SJSA1 (cell line): ENCODE results near the gene TMEFF2. TPM values are rescaled to one million over a fixed set of nuclear protein-coding genes. Genes with fewer than 3 reads are reported as not detected.

Source experiments
- DNase-seq, 2 experiments: peaks; one replicate each; pipeline ENCODE4 v3.0.0-alpha.2; 2015 to 2020; ENCODE audit warnings: low spot score in 2 of 2, low read depth in 1 of 2
- H3K27ac ChIP-seq: fragments of 250-450 bp; sonication (Bioruptor Pico); 2 replicates; pipeline ENCODE4 v1.5.1; 2020; ENCODE audit warnings: mild to moderate bottlenecking, moderate library complexity
- H3K27me3 ChIP-seq: fragments of 250-450 bp; sonication (Bioruptor Pico); replicated peaks from 2 replicates; pipeline ENCODE4 v1.5.1; 2020; ENCODE audit warnings: mild to moderate bottlenecking, moderate library complexity
- H3K36me3 ChIP-seq: fragments of 250-450 bp; sonication (Bioruptor Pico); 2 replicates; pipeline ENCODE4 v1.5.1; 2020; ENCODE audit warnings: mild to moderate bottlenecking
- H3K4me1 ChIP-seq: fragments of 250-450 bp; sonication (Bioruptor Pico); replicated peaks from 2 replicates; pipeline ENCODE4 v1.6.1; 2021; ENCODE audit warnings: mild to moderate bottlenecking
- H3K4me3 ChIP-seq: fragments of 250-450 bp; sonication (Bioruptor Pico); 2 replicates; pipeline ENCODE4 v1.5.1; 2020; ENCODE audit warnings: mild to moderate bottlenecking
- H3K9me3 ChIP-seq: fragments of 250-450 bp; sonication (Bioruptor Pico); replicated peaks from 2 replicates; pipeline ENCODE4 v1.5.1; 2020; ENCODE audit warnings: mild to moderate bottlenecking
- total RNA-seq: library from RNA; depleted of rRNA; stranded (reverse); fragments of >200 nt; shearing (Covaris generic); gene quantifications from 2 replicates; pipeline ENCODE4 v1.2.3, GENCODE V29; 2014; rRNA removed

The TMEFF2 gene
- total RNA-seq, result 0.16 and 0.25 TPM in 2 replicates

DNA sequence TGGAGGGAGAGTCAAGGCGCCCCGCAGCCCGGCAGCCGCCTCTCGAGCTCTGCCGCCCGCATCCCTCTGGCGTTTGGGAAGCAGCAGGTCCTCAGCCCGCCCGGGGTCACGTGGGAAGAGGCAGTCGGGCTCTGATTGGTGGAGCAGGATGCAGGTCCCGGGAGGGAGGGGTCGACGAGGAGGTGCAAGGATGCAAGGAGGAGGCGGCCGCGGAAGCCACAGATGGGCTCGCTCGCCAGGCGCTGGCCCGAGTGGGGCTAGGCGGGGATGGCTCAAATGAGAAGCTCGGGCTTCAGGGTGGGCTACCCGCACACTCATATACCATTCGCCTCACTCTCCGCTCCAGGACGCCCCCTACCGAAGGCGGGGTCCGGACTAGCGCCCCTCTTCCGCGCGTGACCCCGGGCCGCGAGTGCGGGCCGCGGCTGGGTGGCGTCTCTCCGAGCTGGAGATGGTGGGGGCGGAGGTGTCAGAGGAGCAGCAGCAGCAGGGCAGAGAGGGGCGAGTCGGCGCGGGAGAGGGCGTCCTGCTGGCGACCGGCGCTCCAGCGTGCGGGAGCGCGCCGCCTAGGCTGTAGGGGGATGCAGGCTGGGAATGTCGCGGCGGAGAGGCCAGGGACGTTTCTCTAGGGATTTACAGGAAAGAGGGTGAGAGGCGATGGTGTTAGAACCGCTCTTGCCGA is at the start of gene TMEFF2:
Gene TMEFF2, minus strand, starts transcription at position 68 of the 682 bp plus-strand sequence. CDS start 409 bp downstream, outside the sequence.
- H3K9me3 ChIP-seq, result no peaks in the 10 kb centered on the region
- DNase-seq, result peak; percentile 61 to 77
- H3K4me1 ChIP-seq, result peaks cover 23% of the 10 kb centered on the region
- H3K27ac ChIP-seq, result no peak within 1 kb of the TSS
- peak within 1 kb of the TSS; percentile 36 for H3K4me3 ChIP-seq
- H3K27me3 ChIP-seq, result peaks cover 82% of the 10 kb centered on the region
- H3K36me3 ChIP-seq, result no peaks in the 10 kb centered on the region

- H3K4me1 ChIP-seq, result no peaks in the 10 kb centered on the region; the same call in 1 of the 2 replicates
- H3K9me3 ChIP-seq, result no peaks in the 10 kb centered on the region
- no peaks in the 10 kb centered on the region for H3K36me3 ChIP-seq
- H3K27ac ChIP-seq, result no peak overlapping the region
- no peak overlapping the region for H3K4me3 ChIP-seq
- peak in 1 of 2 experiments; percentile 15 for DNase-seq
- H3K27me3 ChIP-seq, result no peaks in the 10 kb centered on the region
These were observed 48.8 kb upstream of the TMEFF2 start for GRCh38 chr2:192243488-192243887.

DNA sequence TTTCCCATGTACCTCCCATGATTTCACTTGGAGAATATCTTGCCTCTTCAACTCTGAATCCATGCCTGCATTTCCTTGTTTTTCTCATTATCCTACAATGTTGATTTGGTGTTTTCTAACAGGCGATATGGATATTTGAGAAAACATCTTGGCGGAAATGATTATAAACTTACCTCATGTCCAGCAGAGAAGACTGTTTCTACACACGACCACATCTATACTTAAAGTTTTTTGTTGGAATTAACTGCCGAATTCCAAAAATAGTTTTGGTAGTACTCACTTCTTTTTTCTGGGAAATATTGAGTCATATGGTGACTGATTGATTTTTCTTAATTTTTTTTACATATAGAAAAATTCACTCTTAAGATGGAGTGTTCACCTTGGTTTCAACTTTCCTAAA is 41.4 kb upstream of the TMEFF2 start:
- no peaks in the 10 kb centered on the region for H3K9me3 ChIP-seq
- no peak overlapping the region for H3K4me3 ChIP-seq
- DNase-seq, result peak in 1 of 2 experiments; percentile 53
- H3K4me1 ChIP-seq, result peaks cover 8% of the 10 kb centered on the region
- H3K36me3 ChIP-seq, result no peaks in the 10 kb centered on the region
- no peaks in the 10 kb centered on the region for H3K27me3 ChIP-seq
- H3K27ac ChIP-seq, result peak overlapping the region; percentile 80

DNA sequence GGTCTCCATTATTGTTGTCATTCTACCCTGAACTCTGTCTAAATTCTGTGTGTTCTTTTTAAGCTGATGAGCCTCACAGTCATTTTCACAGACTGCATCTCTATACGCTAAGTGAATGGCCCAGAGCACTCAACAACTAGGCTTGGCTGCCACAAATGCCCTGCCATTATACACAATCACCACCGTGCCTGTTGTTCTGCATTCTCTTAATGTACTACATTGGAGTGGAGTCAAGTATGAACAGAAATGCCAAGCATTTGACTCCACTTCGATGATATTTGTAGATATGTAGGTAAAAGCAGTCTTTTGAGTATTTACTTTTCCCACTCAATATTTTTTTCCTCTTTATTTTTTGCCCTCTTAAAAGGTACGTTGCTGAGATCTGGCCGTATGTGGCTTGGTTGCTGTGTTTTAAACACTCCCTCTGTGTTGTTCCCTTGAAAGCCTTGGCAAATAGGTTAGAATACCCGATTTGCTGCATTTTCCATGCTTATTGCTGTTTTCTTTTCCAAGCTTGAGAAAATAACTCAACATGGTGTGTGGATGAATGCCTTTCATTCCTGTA is 36.2 kb upstream of the TMEFF2 start:
- no peaks in the 10 kb centered on the region for H3K27me3 ChIP-seq
- DNase-seq, result no peak
- H3K4me1 ChIP-seq, result peaks cover 6% of the 10 kb centered on the region
- no peak overlapping the region for H3K27ac ChIP-seq
- no peaks in the 10 kb centered on the region for H3K9me3 ChIP-seq
- H3K4me3 ChIP-seq, result no peak overlapping the region
- H3K36me3 ChIP-seq, result no peaks in the 10 kb centered on the region

DNA sequence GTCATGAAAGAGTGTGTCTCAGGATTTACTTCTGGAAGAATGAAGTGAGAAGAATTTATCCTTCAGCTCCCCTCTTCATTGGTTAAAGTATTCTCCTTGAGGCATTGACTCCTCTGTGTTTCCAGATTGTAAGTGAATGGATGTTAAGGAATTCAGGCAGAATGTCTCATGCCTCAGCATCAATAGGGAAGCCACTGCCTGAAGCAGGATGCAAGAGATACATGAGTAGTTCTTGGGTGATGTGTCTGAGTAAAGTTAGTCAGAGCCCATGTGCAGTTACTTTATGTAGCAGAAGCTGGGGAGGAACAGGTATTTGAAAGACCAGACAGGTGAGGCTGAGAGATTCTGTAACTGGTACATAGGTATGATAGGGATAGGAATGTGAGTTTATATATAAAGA is 34.0 kb upstream of the TMEFF2 start:
- DNase-seq, result no peak
- H3K27me3 ChIP-seq, result 0 out of 2 replicates have a peak, but pooled peaks cover 5% of the 10 kb centered on the region
- no peaks in the 10 kb centered on the region for H3K9me3 ChIP-seq
- no peak overlapping the region for H3K4me3 ChIP-seq
- H3K36me3 ChIP-seq, result no peaks in the 10 kb centered on the region
- H3K27ac ChIP-seq, result no peak overlapping the region
- no peaks in the 10 kb centered on the region for H3K4me1 ChIP-seq

GRCh38 chr2:192218970-192219369 is 24.2 kb upstream of the TMEFF2 start:
- Histone ChIP-seq H3K9me3 (no peaks in the 10 kb centered on the region), H3K27ac (no peak overlapping the region), H3K4me1 (no peaks in the 10 kb centered on the region), H3K27me3 (peaks cover 5% of the 10 kb centered on the region; the same call in 1 of the 2 replicates), H3K36me3 (no peaks in the 10 kb centered on the region), H3K4me3 (no peak overlapping the region)
- DNase-seq, result no peak

DNA sequence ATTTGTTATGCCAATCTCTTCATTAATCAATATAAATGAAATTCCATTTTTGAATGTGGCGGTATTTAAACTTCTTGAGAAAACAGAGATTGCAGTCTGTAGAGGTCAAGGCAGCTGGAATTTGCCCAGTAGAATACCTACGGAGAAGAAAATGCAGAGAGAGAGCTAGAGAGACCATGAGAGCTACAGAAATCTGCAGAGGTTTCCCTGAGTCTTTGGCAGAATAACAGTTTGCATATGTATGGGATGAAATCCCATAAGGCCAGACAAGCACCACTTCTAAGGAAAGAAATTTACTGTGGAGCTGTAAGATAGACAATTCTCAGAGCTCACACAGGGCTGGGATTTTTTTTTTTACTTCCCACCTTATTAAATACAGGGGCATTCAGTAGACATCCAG is 23.6 kb upstream of the TMEFF2 start:
- no peak for DNase-seq
- H3K9me3 ChIP-seq, result no peaks in the 10 kb centered on the region
- H3K36me3 ChIP-seq, result no peaks in the 10 kb centered on the region
- no peaks in the 10 kb centered on the region for H3K4me1 ChIP-seq
- H3K27ac ChIP-seq, result no peak overlapping the region
- no peak overlapping the region for H3K4me3 ChIP-seq
- H3K27me3 ChIP-seq, result peaks cover 5% of the 10 kb centered on the region; the same call in 1 of the 2 replicates

- Histone ChIP-seq H3K27ac (no peak overlapping the region), H3K27me3 (peaks cover 5% of the 10 kb centered on the region; the same call in 1 of the 2 replicates), H3K36me3 (no peaks in the 10 kb centered on the region), H3K4me1 (no peaks in the 10 kb centered on the region), H3K9me3 (no peaks in the 10 kb centered on the region), H3K4me3 (no peak overlapping the region)
- no peak for DNase-seq
These were observed 21.6 kb upstream of the TMEFF2 start for GRCh38 chr2:192216336-192216735.

- no peak overlapping the region for H3K4me3 ChIP-seq
- H3K27ac ChIP-seq, result no peak overlapping the region
- no peaks in the 10 kb centered on the region for H3K36me3 ChIP-seq
- DNase-seq, result no peak
- H3K27me3 ChIP-seq, result peaks cover 3% of the 10 kb centered on the region
- H3K4me1 ChIP-seq, result no peaks in the 10 kb centered on the region
- no peaks in the 10 kb centered on the region for H3K9me3 ChIP-seq
These were observed 20.6 kb upstream of the TMEFF2 start for GRCh38 chr2:192215096-192215877.

- no peaks in the 10 kb centered on the region for H3K4me1 ChIP-seq
- H3K9me3 ChIP-seq, result no peaks in the 10 kb centered on the region
- peaks cover 3% of the 10 kb centered on the region; the same call in 1 of the 2 replicates for H3K27me3 ChIP-seq
- no peak for DNase-seq
- no peaks in the 10 kb centered on the region for H3K36me3 ChIP-seq
- no peak overlapping the region for H3K4me3 ChIP-seq
- H3K27ac ChIP-seq, result no peak overlapping the region
These were observed 14.1 kb upstream of the TMEFF2 start for GRCh38 chr2:192208848-192209247.

DNA sequence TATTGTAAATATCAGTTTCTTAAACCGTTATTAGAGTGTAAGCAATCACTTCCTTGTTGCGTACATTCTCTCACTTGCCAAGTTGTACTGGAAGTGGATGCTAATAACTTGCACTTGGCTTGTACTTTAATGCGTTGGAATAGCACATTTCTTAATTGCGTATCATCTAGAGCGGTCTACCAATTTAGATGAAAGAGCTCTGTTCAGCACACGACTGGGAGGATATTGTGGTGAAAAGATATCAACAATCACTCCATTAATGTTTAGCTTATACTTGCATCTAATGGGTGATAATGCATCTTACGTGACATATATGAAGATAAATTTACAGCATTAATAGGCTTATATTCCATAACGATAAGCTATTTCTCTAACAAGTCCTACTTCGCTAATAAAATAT is 11.7 kb upstream of the TMEFF2 start:
- Histone ChIP-seq H3K4me1 (no peaks in the 10 kb centered on the region), H3K27me3 (peaks cover 10% of the 10 kb centered on the region; the same call in 1 of the 2 replicates), H3K9me3 (no peaks in the 10 kb centered on the region), H3K4me3 (no peak overlapping the region), H3K27ac (no peak overlapping the region), H3K36me3 (no peaks in the 10 kb centered on the region)
- DNase-seq, result no peak

DNA sequence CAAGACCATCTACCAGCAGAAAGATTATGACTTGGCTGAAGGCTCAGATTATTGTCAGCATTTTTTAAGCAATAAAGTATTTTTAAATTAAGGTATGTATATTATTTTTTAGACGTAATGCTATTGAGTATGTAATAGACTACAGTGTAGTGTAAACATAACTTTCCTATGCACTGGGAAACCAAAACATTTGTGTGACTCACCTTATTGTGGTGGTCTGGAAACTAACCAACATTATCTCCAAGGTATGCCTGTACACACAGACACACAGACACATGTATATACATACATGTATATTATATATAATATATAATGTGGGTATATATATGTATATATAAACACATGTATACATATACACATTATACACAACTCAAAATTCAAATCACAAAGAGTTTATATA is 9.1 kb upstream of the TMEFF2 start:
- H3K4me3 ChIP-seq, result no peak overlapping the region
- H3K4me1 ChIP-seq, result no peaks in the 10 kb centered on the region
- H3K36me3 ChIP-seq, result no peaks in the 10 kb centered on the region
- no peak overlapping the region for H3K27ac ChIP-seq
- no peaks in the 10 kb centered on the region for H3K9me3 ChIP-seq
- DNase-seq, result no peak
- peaks cover 19% of the 10 kb centered on the region for H3K27me3 ChIP-seq

DNA sequence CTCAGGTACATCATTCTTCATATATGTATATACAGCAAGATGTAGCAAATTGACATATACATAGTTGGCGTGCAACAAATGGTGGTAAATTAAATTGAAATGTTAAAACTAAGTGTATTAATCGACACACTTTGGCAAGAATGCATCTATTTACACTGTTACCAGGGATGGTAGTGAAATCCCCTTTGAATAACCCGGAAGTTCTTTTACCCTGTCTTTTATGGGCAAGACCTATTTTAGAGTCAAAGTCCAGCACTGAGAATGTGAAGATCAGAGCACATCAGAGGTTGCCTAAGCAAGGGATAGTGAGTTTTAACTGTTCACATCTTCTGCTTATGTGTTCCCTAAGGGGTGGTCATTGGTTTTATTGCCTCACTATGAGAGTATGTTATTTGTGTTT is 7.6 kb upstream of the TMEFF2 start:
- no peaks in the 10 kb centered on the region for H3K9me3 ChIP-seq
- no peak overlapping the region for H3K4me3 ChIP-seq
- H3K27ac ChIP-seq, result no peak overlapping the region
- H3K4me1 ChIP-seq, result no peaks in the 10 kb centered on the region
- peaks cover 30% of the 10 kb centered on the region for H3K27me3 ChIP-seq
- no peak for DNase-seq
- H3K36me3 ChIP-seq, result no peaks in the 10 kb centered on the region

GRCh38 chr2:192201116-192201515 is 6.4 kb upstream of the TMEFF2 start:
- Histone ChIP-seq H3K4me3 (no peak overlapping the region), H3K36me3 (no peaks in the 10 kb centered on the region), H3K27ac (no peak overlapping the region), H3K9me3 (no peaks in the 10 kb centered on the region), H3K4me1 (peaks cover 3% of the 10 kb centered on the region), H3K27me3 (peaks cover 42% of the 10 kb centered on the region)
- DNase-seq, result no peak
